Panc1 (cell line): ENCODE measurements around the gene SLC26A11. TPM values are rescaled to one million over a fixed set of nuclear protein-coding genes. Genes with fewer than 3 reads are reported as not detected.

ENCODE experiments used
- ATAC-seq: fragments of 200-7000 bp; cut with Tn5 transposase; 2 replicates; pipeline ENCODE4 v1.9.1; 2020; ENCODE audit warnings: mild to moderate bottlenecking, moderate library complexity
- BruUV-seq: library from RNA; stranded (reverse); fragments of 400-500 nt; replicated peaks from 2 replicates; lab custom pipeline; 2021; lab: Mats Ljungman, UMichigan
- CTCF ChIA-PET: fragments of 300-600 bp; sonication (Branson Sonifier 250); formaldehyde crosslinking; loops from one replicate; lab custom pipeline; 2022; ENCODE audit warnings: antibody characterized with exemption; lab: Charles Lee
- POLR2A ChIA-PET: fragments of 300-600 bp; sonication (Branson Sonifier 250); formaldehyde crosslinking; loops from one replicate; lab custom pipeline; 2022; ENCODE audit warnings: antibody characterized with exemption; lab: Charles Lee
- DNase-seq: peaks from one replicate; pipeline ENCODE4 v3.0.0-alpha.2; 2010; ENCODE audit warnings: low read depth, low spot score
- H3K27ac ChIP-seq: 2 replicates; pipeline ENCODE4 v1.5.1; 2011; ENCODE audit warnings: mild to moderate bottlenecking, low read length, inconsistent platforms
- H3K27me3 ChIP-seq: fragments of 200-500 bp; sonication (Bioruptor generic); 2 replicates; pipeline ENCODE4 v1.6.0; 2014; ENCODE audit warnings: low read length, inconsistent platforms; ENCODE audit not compliant: control insufficient read depth, insufficient read depth
- H3K36me3 ChIP-seq: fragments of 200-500 bp; sonication (Bioruptor generic); 2 replicates; pipeline ENCODE4 v1.5.1; 2014; ENCODE audit warnings: inconsistent platforms, mild to moderate bottlenecking, low read length, moderate library complexity; ENCODE audit not compliant: control insufficient read depth, insufficient read depth
- H3K4me1 ChIP-seq: 2 replicates; pipeline ENCODE4 v1.5.1; 2011; ENCODE audit warnings: inconsistent platforms, mild to moderate bottlenecking, low read length, moderate library complexity; ENCODE audit not compliant: control insufficient read depth, insufficient read depth
- H3K4me3 ChIP-seq, 2 experiments: 2 replicates each; pipeline ENCODE4 v1.5.1; 2011 to 2012; ENCODE audit warnings: low read depth in 2 of 2, low read length in 2 of 2, mild to moderate bottlenecking in 2 of 2, inconsistent platforms in 1 of 2, moderate library complexity in 1 of 2
- H3K9me3 ChIP-seq: fragments of 200-500 bp; sonication (Bioruptor generic); 2 replicates; pipeline ENCODE4 v1.5.1; 2014; ENCODE audit warnings: low read depth, mild to moderate bottlenecking, inconsistent platforms, low read length, moderate library complexity; ENCODE audit not compliant: control insufficient read depth, insufficient read depth
- POLR2AphosphoS5 ChIP-seq: IDR thresholded peaks from 2 replicates; pipeline ENCODE4 v1.6.1; 2012; ENCODE audit warnings: mild to moderate bottlenecking, low read depth, low read length, moderate library complexity
- SIN3A ChIP-seq: IDR thresholded peaks from 2 replicates; pipeline ENCODE4 v1.6.1; 2012; ENCODE audit warnings: low read depth, mild to moderate bottlenecking, low read length, moderate library complexity, borderline replicate concordance; ENCODE audit not compliant: insufficient read depth
- TCF7L2 ChIP-seq: IDR thresholded peaks from 2 replicates; pipeline ENCODE4 v1.6.1; 2011; ENCODE audit warnings: mild to moderate bottlenecking, low read depth, low read length, inconsistent platforms
- in situ Hi-C: cut with HindIII; loops from 2 replicates; pipeline ENCODE4 v1.10.0; 2016; ENCODE audit warnings: low sequenced_read_pairs, low pct_unique_long_range_greater_than_20kb
- intact Hi-C: fragments of 100-400 bp; cut with micrococcal nuclease; formaldehyde crosslinking; loops from one replicate; pipeline ENCODE4 v1.10.0; 2022; ENCODE audit not compliant: unreplicated experiment
- total RNA-seq: library from RNA; stranded (reverse); gene quantifications from one replicate; pipeline ENCODE4 v1.2.1, GENCODE V29; 2021; ENCODE audit not compliant: unreplicated experiment
- TF ChIP-seq, protein P1 (sequence below), 2 experiments: IDR thresholded peaks; 2 replicates each; pipeline ENCODE4 v1.6.1; 2011 to 2012; ENCODE audit warnings: low read depth in 2 of 2, control low read depth in 1 of 2, low read length in 1 of 2, mild to moderate bottlenecking in 1 of 2, moderate library complexity in 1 of 2; ENCODE audit not compliant: insufficient read depth in 1 of 2
- TF ChIP-seq, protein P2 (sequence below): fragments of 450-650 bp; IDR thresholded peaks from 2 replicates; pipeline ENCODE4 v1.5.1; 2017; ENCODE audit warnings: mild to moderate bottlenecking

Gene SLC26A11
- total RNA-seq, 1 experiment from 2014 or later, result 30.9 TPM

DNA sequence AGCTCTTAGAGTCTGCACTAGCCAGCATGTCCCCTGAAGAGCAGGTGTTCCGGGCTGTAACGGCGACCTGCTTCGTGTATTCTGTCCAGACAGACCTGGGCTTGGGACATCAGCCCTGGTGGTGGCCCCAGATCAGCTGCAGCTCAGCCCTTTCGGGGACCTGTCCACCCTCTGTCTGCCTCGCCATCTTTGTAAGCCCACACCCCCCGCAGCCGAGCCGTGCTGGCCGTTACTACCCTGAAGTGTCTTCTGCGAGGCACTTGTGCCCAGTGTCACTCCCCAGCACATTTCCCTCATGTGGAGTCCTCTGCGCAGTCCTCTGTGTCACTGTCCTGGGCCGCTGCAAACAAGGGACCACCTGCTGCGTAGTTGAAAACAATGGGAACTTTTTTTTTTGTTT, 40.0 kb upstream of the SLC26A11 start:
- Histone ChIP-seq H3K4me3 (no peak overlapping the region), H3K27me3 (no peaks in the 10 kb centered on the region), H3K36me3 (no peaks in the 10 kb centered on the region), H3K27ac (no peak overlapping the region), H3K9me3 (no peaks in the 10 kb centered on the region), H3K4me1 (no peaks in the 10 kb centered on the region)
- ChIA-PET CTCF (no interaction called here), POLR2A (no interaction called here)
- no peak for DNase-seq
- no TSS peak for BruUV-seq
- intact Hi-C loops (no loop called here), in situ Hi-C loops (no loop called here)
- TF ChIP-seq POLR2AphosphoS5, result no peak
- TF ChIP-seq, protein P1, sequence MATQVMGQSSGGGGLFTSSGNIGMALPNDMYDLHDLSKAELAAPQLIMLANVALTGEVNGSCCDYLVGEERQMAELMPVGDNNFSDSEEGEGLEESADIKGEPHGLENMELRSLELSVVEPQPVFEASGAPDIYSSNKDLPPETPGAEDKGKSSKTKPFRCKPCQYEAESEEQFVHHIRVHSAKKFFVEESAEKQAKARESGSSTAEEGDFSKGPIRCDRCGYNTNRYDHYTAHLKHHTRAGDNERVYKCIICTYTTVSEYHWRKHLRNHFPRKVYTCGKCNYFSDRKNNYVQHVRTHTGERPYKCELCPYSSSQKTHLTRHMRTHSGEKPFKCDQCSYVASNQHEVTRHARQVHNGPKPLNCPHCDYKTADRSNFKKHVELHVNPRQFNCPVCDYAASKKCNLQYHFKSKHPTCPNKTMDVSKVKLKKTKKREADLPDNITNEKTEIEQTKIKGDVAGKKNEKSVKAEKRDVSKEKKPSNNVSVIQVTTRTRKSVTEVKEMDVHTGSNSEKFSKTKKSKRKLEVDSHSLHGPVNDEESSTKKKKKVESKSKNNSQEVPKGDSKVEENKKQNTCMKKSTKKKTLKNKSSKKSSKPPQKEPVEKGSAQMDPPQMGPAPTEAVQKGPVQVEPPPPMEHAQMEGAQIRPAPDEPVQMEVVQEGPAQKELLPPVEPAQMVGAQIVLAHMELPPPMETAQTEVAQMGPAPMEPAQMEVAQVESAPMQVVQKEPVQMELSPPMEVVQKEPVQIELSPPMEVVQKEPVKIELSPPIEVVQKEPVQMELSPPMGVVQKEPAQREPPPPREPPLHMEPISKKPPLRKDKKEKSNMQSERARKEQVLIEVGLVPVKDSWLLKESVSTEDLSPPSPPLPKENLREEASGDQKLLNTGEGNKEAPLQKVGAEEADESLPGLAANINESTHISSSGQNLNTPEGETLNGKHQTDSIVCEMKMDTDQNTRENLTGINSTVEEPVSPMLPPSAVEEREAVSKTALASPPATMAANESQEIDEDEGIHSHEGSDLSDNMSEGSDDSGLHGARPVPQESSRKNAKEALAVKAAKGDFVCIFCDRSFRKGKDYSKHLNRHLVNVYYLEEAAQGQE (IDR thresholded peaks at IDR 0.05; ENCODE audit: insufficient read depth in 1 of 2, low read depth in 2 of 2, low read length in 1 of 2), result no peak
- TF ChIP-seq, protein P2, sequence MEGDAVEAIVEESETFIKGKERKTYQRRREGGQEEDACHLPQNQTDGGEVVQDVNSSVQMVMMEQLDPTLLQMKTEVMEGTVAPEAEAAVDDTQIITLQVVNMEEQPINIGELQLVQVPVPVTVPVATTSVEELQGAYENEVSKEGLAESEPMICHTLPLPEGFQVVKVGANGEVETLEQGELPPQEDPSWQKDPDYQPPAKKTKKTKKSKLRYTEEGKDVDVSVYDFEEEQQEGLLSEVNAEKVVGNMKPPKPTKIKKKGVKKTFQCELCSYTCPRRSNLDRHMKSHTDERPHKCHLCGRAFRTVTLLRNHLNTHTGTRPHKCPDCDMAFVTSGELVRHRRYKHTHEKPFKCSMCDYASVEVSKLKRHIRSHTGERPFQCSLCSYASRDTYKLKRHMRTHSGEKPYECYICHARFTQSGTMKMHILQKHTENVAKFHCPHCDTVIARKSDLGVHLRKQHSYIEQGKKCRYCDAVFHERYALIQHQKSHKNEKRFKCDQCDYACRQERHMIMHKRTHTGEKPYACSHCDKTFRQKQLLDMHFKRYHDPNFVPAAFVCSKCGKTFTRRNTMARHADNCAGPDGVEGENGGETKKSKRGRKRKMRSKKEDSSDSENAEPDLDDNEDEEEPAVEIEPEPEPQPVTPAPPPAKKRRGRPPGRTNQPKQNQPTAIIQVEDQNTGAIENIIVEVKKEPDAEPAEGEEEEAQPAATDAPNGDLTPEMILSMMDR, result no peak
- TF ChIP-seq TCF7L2, result no peak
- no peak for TF ChIP-seq SIN3A
- no peak for ATAC-seq

DNA sequence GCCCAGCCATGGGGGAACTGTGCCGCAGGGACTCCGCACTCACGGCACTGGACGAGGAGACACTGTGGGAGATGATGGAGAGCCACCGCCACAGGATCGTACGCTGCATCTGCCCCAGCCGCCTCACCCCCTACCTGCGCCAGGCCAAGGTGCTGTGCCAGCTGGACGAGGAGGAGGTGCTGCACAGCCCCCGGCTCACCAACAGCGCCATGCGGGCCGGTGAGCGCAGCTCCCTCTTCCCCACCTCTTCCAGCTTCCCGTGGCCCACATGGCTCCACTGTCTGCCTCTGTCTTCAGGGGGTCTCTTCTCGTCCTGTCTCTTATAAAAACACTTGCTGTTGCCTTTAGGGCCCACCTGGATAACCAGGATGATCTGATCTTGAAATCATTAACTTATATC, 38.8 kb upstream of the SLC26A11 start:
- ATAC-seq, result no peak
- Histone ChIP-seq H3K27ac (no peak overlapping the region), H3K4me3 (no peak overlapping the region), H3K4me1 (no peaks in the 10 kb centered on the region), H3K27me3 (no peaks in the 10 kb centered on the region), H3K9me3 (no peaks in the 10 kb centered on the region), H3K36me3 (no peaks in the 10 kb centered on the region)
- no peak for DNase-seq
- intact Hi-C loops (no loop called here), in situ Hi-C loops (no loop called here)
- ChIA-PET POLR2A (interaction anchor here (0.7 kb wide), 1 partner anchor 1029 kb away, joined by 7 read pairs; no protein-coding TSS in a partner anchor), CTCF (interaction anchor here (0.7 kb wide), 1 partner anchor 158 kb away, joined by 6 read pairs; no protein-coding TSS in a partner anchor)
- no peak for TF ChIP-seq SIN3A
- TF ChIP-seq, protein P2, result no peak
- TF ChIP-seq POLR2AphosphoS5, result no peak
- no peak for TF ChIP-seq TCF7L2
- TF ChIP-seq, protein P1 (IDR thresholded peaks at IDR 0.05; ENCODE audit: insufficient read depth in 1 of 2, low read depth in 2 of 2, low read length in 1 of 2), result no peak
- no TSS peak for BruUV-seq
